ENCODE data around the gene HSPA12A. TPM values are rescaled to one million over a fixed set of nuclear protein-coding genes. Genes with fewer than 3 reads are reported as not detected.

HSPA12A gene
- total RNA-seq, 1 donor from 2014 or later, result 7.9 TPM

- TF ChIP-seq EZH2 (IDR thresholded peaks at IDR 0.05; ENCODE audit: insufficient read depth, low read length) (no peak), CTCF (IDR thresholded peaks at IDR 0.05; ENCODE audit: insufficient read depth, low read depth, low read length) (no peak)
- DNase-seq (ENCODE audit: low read depth), result no peak
- Histone ChIP-seq H3K4me3 (ENCODE audit: insufficient read depth, low read depth, low read length) (no peak overlapping the region), H3K4me2 (ENCODE audit: low read length) (no peak overlapping the region), H3K9ac (ENCODE audit: low read length) (no peak overlapping the region), H4K20me1 (ENCODE audit: insufficient read depth, low read length) (no peaks in the 10 kb centered on the region), H3K9me3 (ENCODE audit: insufficient read depth, low read depth, low read length) (peaks cover 8% of the 10 kb centered on the region), H3K4me1 (ENCODE audit: insufficient read depth, low read length) (peaks cover 10% of the 10 kb centered on the region), H3K27me3 (ENCODE audit: insufficient read depth, low read length) (no peaks in the 10 kb centered on the region), H2AFZ (ENCODE audit: low read depth, low read length) (no peak overlapping the region), H3K27ac (ENCODE audit: low read depth, low read length) (no peak overlapping the region), H3K79me2 (ENCODE audit: insufficient read depth, low read length) (no peaks in the 10 kb centered on the region), H3K36me3 (ENCODE audit: insufficient read depth, low read length) (no peaks in the 10 kb centered on the region)
- Mint-ChIP-seq H3K27me3 (ENCODE audit: low read depth, unreplicated experiment) (peaks cover 6% of the 10 kb centered on the region), H3K9me3 (ENCODE audit: unreplicated experiment) (peaks cover 2% of the 10 kb centered on the region), H3K36me3 (ENCODE audit: low read depth, unreplicated experiment) (peaks cover 2% of the 10 kb centered on the region), H3K4me1 (ENCODE audit: low read depth, unreplicated experiment) (peaks cover 30% of the 10 kb centered on the region), H3K27ac (ENCODE audit: unreplicated experiment) (no peak overlapping the region), H3K4me3 (ENCODE audit: unreplicated experiment) (no peak overlapping the region)
- FAIRE-seq, result no peak
These were observed 24.0 kb upstream of the HSPA12A start for GRCh38 chr10:116766241-116766827.

- Histone ChIP-seq H4K20me1 (ENCODE audit: insufficient read depth, low read length) (no peaks in the 10 kb centered on the region), H3K4me3 (ENCODE audit: insufficient read depth, low read depth, low read length) (no peak overlapping the region), H3K4me1 (ENCODE audit: insufficient read depth, low read length) (peaks cover 6% of the 10 kb centered on the region), H3K4me2 (ENCODE audit: low read length) (no peak overlapping the region), H3K9ac (ENCODE audit: low read length) (no peak overlapping the region), H3K27me3 (ENCODE audit: insufficient read depth, low read length) (no peaks in the 10 kb centered on the region), H2AFZ (ENCODE audit: low read depth, low read length) (no peak overlapping the region), H3K27ac (ENCODE audit: low read depth, low read length) (no peak overlapping the region), H3K36me3 (ENCODE audit: insufficient read depth, low read length) (no peaks in the 10 kb centered on the region), H3K79me2 (ENCODE audit: insufficient read depth, low read length) (no peaks in the 10 kb centered on the region), H3K9me3 (ENCODE audit: insufficient read depth, low read depth, low read length) (peaks cover 8% of the 10 kb centered on the region)
- H3K9me3 Mint-ChIP-seq (ENCODE audit: unreplicated experiment), result peaks cover 2% of the 10 kb centered on the region
- no peak overlapping the region for H3K27ac Mint-ChIP-seq (ENCODE audit: unreplicated experiment)
- DNase-seq (ENCODE audit: low read depth), result no peak
- TF ChIP-seq CTCF (IDR thresholded peaks at IDR 0.05; ENCODE audit: insufficient read depth, low read depth, low read length) (peak; percentile 17), EZH2 (IDR thresholded peaks at IDR 0.05; ENCODE audit: insufficient read depth, low read length) (no peak)
- FAIRE-seq, result no peak
- H3K27me3 Mint-ChIP-seq (ENCODE audit: low read depth, unreplicated experiment), result peaks cover 7% of the 10 kb centered on the region
- H3K4me3 Mint-ChIP-seq (ENCODE audit: unreplicated experiment), result no peak overlapping the region
- H3K36me3 Mint-ChIP-seq (ENCODE audit: low read depth, unreplicated experiment), result peaks cover 2% of the 10 kb centered on the region
- H3K4me1 Mint-ChIP-seq (ENCODE audit: low read depth, unreplicated experiment), result peaks cover 24% of the 10 kb centered on the region
These were observed 23.3 kb upstream of the HSPA12A start for GRCh38 chr10:116765648-116766081.

- peaks cover 11% of the 10 kb centered on the region for H3K27me3 Mint-ChIP-seq (ENCODE audit: low read depth, unreplicated experiment)
These were observed 22.6 kb upstream of the HSPA12A start for GRCh38 chr10:116764979-116765378.

More at GRCh38 chr10:116764979-116765378, 22.6 kb upstream of the HSPA12A start:
- no peaks in the 10 kb centered on the region for H4K20me1 ChIP-seq (ENCODE audit: insufficient read depth, low read length)
- H3K9ac ChIP-seq (ENCODE audit: low read length), result no peak overlapping the region
- no peak overlapping the region for H3K4me2 ChIP-seq (ENCODE audit: low read length)
- peaks cover 2% of the 10 kb centered on the region for H3K9me3 Mint-ChIP-seq (ENCODE audit: unreplicated experiment)
- no peak for TF ChIP-seq CTCF (IDR thresholded peaks at IDR 0.05; ENCODE audit: insufficient read depth, low read depth, low read length)
- TF ChIP-seq EZH2 (IDR thresholded peaks at IDR 0.05; ENCODE audit: insufficient read depth, low read length), result no peak
- H3K36me3 Mint-ChIP-seq (ENCODE audit: low read depth, unreplicated experiment), result peaks cover 2% of the 10 kb centered on the region
- no peaks in the 10 kb centered on the region for H3K36me3 ChIP-seq (ENCODE audit: insufficient read depth, low read length)
- peaks cover 19% of the 10 kb centered on the region for H3K4me1 Mint-ChIP-seq (ENCODE audit: low read depth, unreplicated experiment)
- no peak overlapping the region for H3K4me3 ChIP-seq (ENCODE audit: insufficient read depth, low read depth, low read length)
- peaks cover 8% of the 10 kb centered on the region for H3K9me3 ChIP-seq (ENCODE audit: insufficient read depth, low read depth, low read length)
- no peaks in the 10 kb centered on the region for H3K79me2 ChIP-seq (ENCODE audit: insufficient read depth, low read length)
- H3K27ac ChIP-seq (ENCODE audit: low read depth, low read length), result no peak overlapping the region
- no peak overlapping the region for H3K27ac Mint-ChIP-seq (ENCODE audit: unreplicated experiment)
- peaks cover 4% of the 10 kb centered on the region for H3K4me1 ChIP-seq (ENCODE audit: insufficient read depth, low read length)
- H3K4me3 Mint-ChIP-seq (ENCODE audit: unreplicated experiment), result no peak overlapping the region
- H2AFZ ChIP-seq (ENCODE audit: low read depth, low read length), result no peak overlapping the region
- DNase-seq (ENCODE audit: low read depth) (no peak), FAIRE-seq (no peak)
- H3K27me3 ChIP-seq (ENCODE audit: insufficient read depth, low read length), result no peaks in the 10 kb centered on the region
